GM06990 (cell line): Measurements from ENCODE around the gene TCP11L2.

Experiments used
- DNase-seq: peaks from one replicate; pipeline ENCODE4 v3.0.0-alpha.2; 2011; ENCODE audit not compliant: insufficient read length; ENCODE audit errors: extremely low read depth
- H3K27me3 ChIP-seq: replicated peaks from 2 replicates; pipeline ENCODE4 v1.6.0; 2011; ENCODE audit warnings: low read length; ENCODE audit not compliant: control insufficient read depth, insufficient read depth
- H3K36me3 ChIP-seq: 2 replicates; pipeline ENCODE4 v1.5.1; 2011; ENCODE audit warnings: low read length; ENCODE audit not compliant: control insufficient read depth, insufficient read depth
- H3K4me3 ChIP-seq: replicated peaks from 2 replicates; pipeline ENCODE4 v1.5.1; 2011; ENCODE audit warnings: low read depth, mild to moderate bottlenecking, control low read depth, low read length
- TF ChIP-seq, protein P1 (sequence below): IDR thresholded peaks from 2 replicates; pipeline ENCODE4 v1.5.1; 2011; ENCODE audit warnings: low read length, control low read depth, mild to moderate bottlenecking, inconsistent platforms; ENCODE audit not compliant: insufficient read depth, poor library complexity, severe bottlenecking

TCP11L2 gene

DNA sequence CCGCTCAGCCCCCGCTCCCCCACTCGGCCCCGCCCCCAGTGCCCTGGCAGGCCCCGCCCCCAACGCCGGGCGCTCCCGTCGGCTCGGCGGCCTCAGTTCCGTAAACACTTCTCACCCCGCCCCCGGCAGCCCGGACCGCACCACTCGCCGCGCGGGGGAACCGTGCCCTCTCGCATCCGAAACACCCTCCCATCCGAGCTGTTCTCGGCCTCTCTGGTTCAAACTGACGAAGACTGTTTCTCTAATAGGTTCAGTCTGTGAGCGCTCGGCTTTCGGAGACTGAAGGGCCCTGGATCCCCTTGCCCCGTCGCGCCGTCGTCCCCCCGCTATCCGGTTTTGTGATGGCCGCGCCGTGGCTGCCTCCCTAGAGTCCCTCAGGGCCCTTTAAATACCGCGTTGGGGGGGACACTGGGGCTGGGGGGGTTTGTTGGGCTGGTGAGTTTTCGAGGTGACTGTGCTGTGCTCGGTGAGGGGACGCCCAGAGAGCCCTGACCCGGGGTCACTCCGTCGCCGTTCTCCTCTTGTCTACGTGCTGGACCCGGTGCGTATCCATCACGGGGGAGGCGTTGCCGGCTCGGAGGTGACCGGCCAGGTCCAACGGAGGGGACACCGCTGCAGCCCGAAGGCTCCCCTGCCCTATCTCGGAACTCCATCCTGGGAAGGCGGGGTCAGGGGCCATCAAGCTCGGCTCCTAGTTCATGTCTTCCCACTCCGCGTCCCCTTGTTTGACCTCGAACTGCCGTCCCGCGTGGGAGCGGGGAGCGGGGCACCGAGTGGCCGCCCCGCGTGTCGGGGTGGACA lies at the start of gene TCP11L2:
TSS of gene TCP11L2 (plus strand) at position 333 of the 801 bp plus-strand sequence. CDS start 8,343 bp downstream, outside the sequence.
- H3K36me3 ChIP-seq, result no peaks in the 10 kb centered on the region
- peak; percentile 90 for DNase-seq
- H3K27me3 ChIP-seq, result no peaks in the 10 kb centered on the region
- H3K4me3 ChIP-seq, result peak within 1 kb of the TSS; percentile 93
- TF ChIP-seq, protein P1, sequence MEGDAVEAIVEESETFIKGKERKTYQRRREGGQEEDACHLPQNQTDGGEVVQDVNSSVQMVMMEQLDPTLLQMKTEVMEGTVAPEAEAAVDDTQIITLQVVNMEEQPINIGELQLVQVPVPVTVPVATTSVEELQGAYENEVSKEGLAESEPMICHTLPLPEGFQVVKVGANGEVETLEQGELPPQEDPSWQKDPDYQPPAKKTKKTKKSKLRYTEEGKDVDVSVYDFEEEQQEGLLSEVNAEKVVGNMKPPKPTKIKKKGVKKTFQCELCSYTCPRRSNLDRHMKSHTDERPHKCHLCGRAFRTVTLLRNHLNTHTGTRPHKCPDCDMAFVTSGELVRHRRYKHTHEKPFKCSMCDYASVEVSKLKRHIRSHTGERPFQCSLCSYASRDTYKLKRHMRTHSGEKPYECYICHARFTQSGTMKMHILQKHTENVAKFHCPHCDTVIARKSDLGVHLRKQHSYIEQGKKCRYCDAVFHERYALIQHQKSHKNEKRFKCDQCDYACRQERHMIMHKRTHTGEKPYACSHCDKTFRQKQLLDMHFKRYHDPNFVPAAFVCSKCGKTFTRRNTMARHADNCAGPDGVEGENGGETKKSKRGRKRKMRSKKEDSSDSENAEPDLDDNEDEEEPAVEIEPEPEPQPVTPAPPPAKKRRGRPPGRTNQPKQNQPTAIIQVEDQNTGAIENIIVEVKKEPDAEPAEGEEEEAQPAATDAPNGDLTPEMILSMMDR, result no peak

DNA sequence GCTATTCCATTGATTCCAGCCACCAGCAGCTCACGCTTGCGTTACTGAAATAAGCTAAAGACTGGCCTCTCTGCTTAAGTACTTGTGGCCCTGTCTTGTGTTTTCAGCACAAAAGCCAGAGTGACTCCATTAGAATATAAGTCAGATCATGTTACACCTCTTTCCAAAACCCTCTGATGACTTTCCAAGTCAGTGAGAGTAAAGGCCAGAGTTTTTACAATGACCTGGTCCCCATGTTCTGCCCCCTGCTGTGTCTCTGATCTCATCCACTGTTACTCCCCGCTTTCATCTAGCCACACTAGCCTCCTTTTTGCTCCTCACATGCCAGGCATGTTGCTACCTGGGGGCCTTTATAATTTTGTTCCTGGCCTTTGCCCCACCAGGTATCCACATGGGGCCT lies 47.8 kb upstream of the TCP11L2 start:
- Histone ChIP-seq H3K36me3 (no peaks in the 10 kb centered on the region), H3K27me3 (no peaks in the 10 kb centered on the region), H3K4me3 (no peak overlapping the region)
- TF ChIP-seq, protein P1, result no peak
- no peak for DNase-seq

DNA sequence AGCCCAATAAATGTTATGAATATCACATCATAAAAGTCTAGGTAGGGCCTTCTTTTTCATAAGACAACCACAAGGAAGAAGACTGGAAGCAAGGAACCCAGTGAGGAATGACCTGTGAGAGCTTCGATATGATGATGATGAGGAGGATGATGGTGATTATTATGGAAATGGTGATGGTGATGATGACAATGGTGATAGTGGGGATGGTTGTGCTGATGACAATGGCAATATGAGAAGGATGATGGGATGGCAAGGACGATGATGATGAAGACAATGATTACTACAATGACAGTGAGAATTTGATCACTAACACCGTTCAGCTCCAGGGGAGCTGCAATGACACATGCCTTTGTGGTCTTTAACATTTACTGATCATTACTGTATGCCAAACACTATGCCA lies 47.0 kb upstream of the TCP11L2 start:
- Histone ChIP-seq H3K27me3 (no peaks in the 10 kb centered on the region), H3K4me3 (no peak overlapping the region), H3K36me3 (no peaks in the 10 kb centered on the region)
- no peak for DNase-seq
- TF ChIP-seq, protein P1, result no peak

DNA sequence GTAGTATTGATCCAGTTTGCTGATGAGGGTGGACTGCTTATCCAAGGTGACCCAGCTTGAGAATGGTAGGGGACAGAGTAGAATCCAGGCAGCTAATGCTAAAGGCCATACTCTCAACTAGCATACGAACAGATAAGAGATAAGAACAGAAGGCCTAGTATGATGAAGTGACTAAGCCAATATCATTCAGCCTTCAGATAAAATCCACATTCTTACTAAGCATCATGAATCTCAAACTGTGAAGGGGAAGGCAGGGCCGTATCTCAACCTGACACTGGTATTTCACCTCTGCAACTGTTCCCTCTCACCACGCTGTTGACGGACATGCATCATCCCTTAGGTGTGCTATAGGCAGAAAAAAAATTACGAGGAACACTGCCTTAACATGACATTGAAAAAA lies 46.6 kb upstream of the TCP11L2 start:
- no peak for DNase-seq
- Histone ChIP-seq H3K4me3 (no peak overlapping the region), H3K36me3 (no peaks in the 10 kb centered on the region), H3K27me3 (no peaks in the 10 kb centered on the region)
- TF ChIP-seq, protein P1, result no peak

DNA sequence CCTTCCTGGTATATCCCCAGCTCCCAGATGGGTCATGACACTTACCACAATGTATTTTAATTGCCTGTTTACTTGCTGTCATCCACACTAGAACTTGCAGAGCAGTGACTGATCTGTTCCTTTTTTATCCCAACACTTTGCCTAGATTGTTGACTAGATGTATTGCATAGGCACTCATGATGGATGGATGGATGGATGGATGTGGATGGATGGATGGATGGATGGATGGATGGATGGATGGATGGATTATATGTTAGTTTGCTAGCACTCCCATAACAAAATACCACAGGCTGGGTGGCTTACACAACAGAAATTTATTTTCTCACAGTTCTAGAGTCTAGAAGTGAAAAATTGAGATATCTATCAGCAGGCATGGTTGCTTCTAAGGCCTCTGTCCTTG lies 46.0 kb upstream of the TCP11L2 start:
- no peaks in the 10 kb centered on the region for H3K27me3 ChIP-seq
- TF ChIP-seq, protein P1, result no peak
- H3K4me3 ChIP-seq, result no peak overlapping the region
- H3K36me3 ChIP-seq, result no peaks in the 10 kb centered on the region
- no peak for DNase-seq

DNA sequence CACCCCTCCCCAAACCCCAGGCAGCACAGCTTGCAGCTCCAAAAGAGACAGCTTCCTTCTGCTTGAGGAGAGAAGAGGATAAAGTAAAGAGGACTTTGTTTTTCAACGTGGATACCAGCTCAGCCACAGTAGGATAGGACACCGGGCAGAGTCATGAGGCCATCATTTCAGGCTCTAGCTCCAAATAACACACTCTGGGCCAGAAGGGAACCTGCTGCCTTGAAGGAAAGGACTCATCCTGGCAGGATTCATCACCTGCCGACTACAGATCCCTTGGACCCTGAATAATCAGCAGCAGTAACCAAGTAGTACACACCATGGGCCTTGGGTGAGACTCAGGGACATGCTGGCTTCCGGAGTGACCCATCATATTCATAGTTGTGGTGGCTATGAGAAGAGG lies 44.3 kb upstream of the TCP11L2 start:
- no peak for DNase-seq
- TF ChIP-seq, protein P1, result no peak
- H3K4me3 ChIP-seq, result no peak overlapping the region
- no peaks in the 10 kb centered on the region for H3K36me3 ChIP-seq
- no peaks in the 10 kb centered on the region for H3K27me3 ChIP-seq
